H1 (cell line): ENCODE data around the gene SSH2.

Experiments used
- CTCF ChIP-seq, 3 experiments: IDR thresholded peaks; 1 replicate in 2 of 3; 2 replicates in 1 of 3; pipeline versions ENCODE4 v1.5.1 to v1.6.1; 2011; ENCODE audit warnings: low read length in 3 of 3, mild to moderate bottlenecking in 3 of 3, inconsistent platforms in 2 of 3, low read depth in 1 of 3, moderate library complexity in 1 of 3; ENCODE audit not compliant: insufficient read depth in 1 of 3; ENCODE audit errors: control extremely low read depth in 1 of 3
- EGR1 ChIP-seq: IDR thresholded peaks from 2 replicates; pipeline ENCODE4 v1.6.1; 2011; ENCODE audit warnings: low read depth, low read length, borderline replicate concordance
- EZH2 ChIP-seq: fragments of 200-600 bp; sonication (generic); IDR thresholded peaks from 2 replicates; pipeline ENCODE4 v1.7.1; 2012; ENCODE audit warnings: low read depth, mild to moderate bottlenecking, moderate library complexity, low read length, inconsistent platforms; ENCODE audit not compliant: severe bottlenecking
- MAX ChIP-seq: IDR thresholded peaks from 2 replicates; pipeline ENCODE4 v1.6.1; 2012; ENCODE audit warnings: inconsistent platforms
- POLR2A ChIP-seq, 2 experiments: IDR thresholded peaks; 1 replicate in 1 of 2; 2 replicates in 1 of 2; pipeline ENCODE4 v1.6.1; 2011; ENCODE audit warnings: low read depth in 2 of 2, low read length in 2 of 2, mild to moderate bottlenecking in 2 of 2; ENCODE audit errors: control extremely low read depth in 1 of 2
- POLR2AphosphoS5 ChIP-seq: IDR thresholded peaks from 2 replicates; pipeline ENCODE4 v1.6.1; 2011; ENCODE audit warnings: low read depth, low read length
- SRF ChIP-seq: IDR thresholded peaks from 2 replicates; pipeline ENCODE4 v1.6.1; 2011; ENCODE audit warnings: mild to moderate bottlenecking, low read depth, low read length, moderate library complexity
- ZNF274 ChIP-seq: IDR thresholded peaks from 2 replicates; pipeline ENCODE4 v1.7.0; 2012; ENCODE audit warnings: low read length, borderline replicate concordance; ENCODE audit errors: extremely low read depth

- TF ChIP-seq CTCF (IDR thresholded peaks at IDR 0.05; ENCODE audit: control extremely low read depth in 1 of 3, insufficient read depth in 1 of 3, low read depth in 1 of 3, low read length in 3 of 3) (no peak), POLR2AphosphoS5 (no peak), EGR1 (no peak), ZNF274 (no peak), MAX (no peak), SRF (no peak), POLR2A (IDR thresholded peaks at IDR 0.05; ENCODE audit: control extremely low read depth in 1 of 2, low read depth in 2 of 2, low read length in 2 of 2) (no peak), EZH2 (no peak)
Measured at GRCh38 chr17:29958947-29959657, 29.1 kb upstream of the SSH2 start.
